Trophoblast cell (in vitro differentiated cells and primary cell): ENCODE data around the gene FHIT.
A peak's percentile ranks its signal among the peaks of the same experiment; 100 is the strongest.

Experiments
- DNase-seq, 2 donors: peaks; one replicate each; pipeline ENCODE4 v3.0.0-alpha.2; 2016
- H2AFZ ChIP-seq: 2 replicates; pipeline ENCODE4 v1.6.1; 2013; ENCODE audit warnings: low read length, moderate library complexity, mild to moderate bottlenecking; ENCODE audit not compliant: insufficient read depth, poor library complexity
- H2AK5ac ChIP-seq: 2 replicates; pipeline ENCODE4 v1.6.1; 2013; ENCODE audit warnings: mild to moderate bottlenecking, low read length
- H2BK120ac ChIP-seq: 2 replicates; pipeline ENCODE4 v1.6.1; 2013; ENCODE audit warnings: low read length, mild to moderate bottlenecking, moderate library complexity; ENCODE audit not compliant: insufficient read depth, poor library complexity
- H2BK12ac ChIP-seq: 2 replicates; pipeline ENCODE4 v1.6.1; 2013; ENCODE audit warnings: mild to moderate bottlenecking, low read length, moderate library complexity
- H2BK5ac ChIP-seq: 2 replicates; pipeline ENCODE4 v1.6.1; 2013; ENCODE audit warnings: low read length, low read depth, moderate library complexity, mild to moderate bottlenecking; ENCODE audit not compliant: poor library complexity
- H3K14ac ChIP-seq: 2 replicates; pipeline ENCODE4 v1.6.1; 2013; ENCODE audit warnings: mild to moderate bottlenecking, low read length
- H3K18ac ChIP-seq: 2 replicates; pipeline ENCODE4 v1.6.1; 2013; ENCODE audit warnings: mild to moderate bottlenecking, low read length
- H3K23ac ChIP-seq: 2 replicates; pipeline ENCODE4 v1.6.1; 2013; ENCODE audit warnings: low read length
- H3K27ac ChIP-seq: 2 replicates; pipeline ENCODE4 v1.5.1; 2013; ENCODE audit warnings: low read depth, mild to moderate bottlenecking, inconsistent platforms, low read length, moderate library complexity
- H3K27me3 ChIP-seq: 2 replicates; pipeline ENCODE4 v1.6.1; 2013; ENCODE audit warnings: inconsistent platforms, mild to moderate bottlenecking, low read length, moderate library complexity; ENCODE audit not compliant: insufficient read depth
- H3K36me3 ChIP-seq, 2 experiments: 1 replicate in 1 of 2; 2 replicates in 1 of 2; pipeline ENCODE4 v1.6.1; 2013; ENCODE audit warnings: low read length in 2 of 2, mild to moderate bottlenecking in 2 of 2, moderate library complexity in 1 of 2; ENCODE audit not compliant: insufficient read depth in 2 of 2, control insufficient read depth in 1 of 2
- H3K4ac ChIP-seq: 2 replicates; pipeline ENCODE4 v1.6.1; 2013; ENCODE audit warnings: low read depth, mild to moderate bottlenecking, low read length, moderate library complexity
- H3K4me1 ChIP-seq, 2 experiments: 1 replicate in 1 of 2; 2 replicates in 1 of 2; pipeline ENCODE4 v1.6.1; 2013; ENCODE audit warnings: low read length in 2 of 2, mild to moderate bottlenecking in 2 of 2, moderate library complexity in 1 of 2; ENCODE audit not compliant: insufficient read depth in 2 of 2, control insufficient read depth in 1 of 2
- H3K4me2 ChIP-seq: 2 replicates; pipeline ENCODE4 v1.6.1; 2013; ENCODE audit warnings: inconsistent platforms, mild to moderate bottlenecking, low read length, moderate library complexity
- H3K4me3 ChIP-seq: 2 replicates; pipeline ENCODE4 v1.5.1; 2013; ENCODE audit warnings: mild to moderate bottlenecking, low read depth, low read length, inconsistent platforms
- H3K79me1 ChIP-seq: one replicate; pipeline ENCODE4 v1.6.1; 2013; ENCODE audit warnings: low read length
- H3K79me2 ChIP-seq: 2 replicates; pipeline ENCODE4 v1.6.1; 2013; ENCODE audit warnings: low read length, mild to moderate bottlenecking; ENCODE audit not compliant: control insufficient read depth, insufficient read depth, poor library complexity
- H3K9ac ChIP-seq: 2 replicates; pipeline ENCODE4 v1.6.1; 2013; ENCODE audit warnings: mild to moderate bottlenecking, low read length
- H3K9me3 ChIP-seq: 2 replicates; pipeline ENCODE4 v1.6.1; 2013; ENCODE audit warnings: low read depth, mild to moderate bottlenecking, control low read depth, inconsistent platforms, low read length; ENCODE audit not compliant: insufficient read depth
- H4K12ac ChIP-seq: 2 replicates; pipeline ENCODE4 v1.6.1; 2013; ENCODE audit warnings: low read depth, mild to moderate bottlenecking, low read length, moderate library complexity
- H4K8ac ChIP-seq: 2 replicates; pipeline ENCODE4 v1.6.1; 2013; ENCODE audit warnings: low read depth, mild to moderate bottlenecking, low read length, moderate library complexity
- H4K91ac ChIP-seq: one replicate; pipeline ENCODE4 v1.6.1; 2013; ENCODE audit warnings: low read depth, mild to moderate bottlenecking, low read length, moderate library complexity
- WGBS: extraction: QIAGEN DNeasy Blood & Tissue Kit; methylation state at CpG from one replicate; pipeline ENCODE4 v1.1.7; 2013; ENCODE audit warnings: missing lambda C conversion rate; ENCODE audit not compliant: insufficient read length, insufficient coverage; ENCODE audit errors: extremely low coverage; 5-methylcytosine and 5-hydroxymethylcytosine counted together

Gene FHIT

DNA sequence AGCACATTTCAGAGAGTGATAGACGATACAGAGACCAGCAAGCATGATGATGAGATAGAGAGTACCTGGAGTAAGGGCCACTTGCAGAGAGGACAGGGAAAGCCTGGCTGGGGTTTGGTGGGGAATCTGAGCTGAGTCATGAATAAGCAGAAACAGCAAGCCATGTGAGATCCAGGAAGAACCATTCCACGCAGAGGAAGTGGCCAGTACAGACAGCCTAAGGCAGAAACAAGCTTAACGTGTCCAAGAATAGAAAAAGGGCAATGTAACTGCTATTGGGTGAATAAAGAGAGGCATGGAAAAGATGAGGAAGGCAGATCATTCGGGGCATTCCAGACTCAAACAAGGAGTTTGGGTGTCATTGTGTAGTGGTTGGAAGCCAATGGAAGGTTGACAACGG, 1385.2 kb downstream of the FHIT start:
- Histone ChIP-seq H4K8ac (no peak overlapping the region), H3K4me1 (no peaks in the 10 kb centered on the region), H3K4ac (no peak overlapping the region), H3K27ac (no peak overlapping the region), H3K23ac (no peak overlapping the region), H2BK120ac (no peak overlapping the region), H2AK5ac (no peak overlapping the region), H3K18ac (no peak overlapping the region), H3K36me3 (no peaks in the 10 kb centered on the region), H4K12ac (no peak overlapping the region), H3K79me1 (no peaks in the 10 kb centered on the region), H4K91ac (no peak overlapping the region), H3K27me3 (no peaks in the 10 kb centered on the region), H2BK12ac (no peak overlapping the region), H3K4me3 (no peak overlapping the region), H3K14ac (no peak overlapping the region), H3K4me2 (no peak overlapping the region), H2AFZ (no peak overlapping the region), H3K9me3 (no peaks in the 10 kb centered on the region), H3K9ac (no peak overlapping the region), H3K79me2 (no peaks in the 10 kb centered on the region), H2BK5ac (no peak overlapping the region)
- DNase-seq, result no peak
- WGBS, result no CpG with 5 or more reads among the region's 5 CpGs

- no peak overlapping the region for H4K12ac ChIP-seq
Measured at GRCh38 chr3:59865351-59865750, 1385.9 kb downstream of the FHIT start.

GRCh38 chr3:59862686-59863085, 1388.6 kb downstream of the FHIT start:
- peak; percentile 62 to 78 for DNase-seq
- no peak overlapping the region for H4K8ac ChIP-seq
- 100% methylated on average over 1 of the region's 6 CpGs for WGBS

More at GRCh38 chr3:59865351-59865750, 1385.9 kb downstream of the FHIT start:
- no CpG with 5 or more reads among the region's 4 CpGs for WGBS
- Histone ChIP-seq H3K27me3 (no peaks in the 10 kb centered on the region), H3K4me1 (no peaks in the 10 kb centered on the region), H3K79me1 (no peaks in the 10 kb centered on the region), H3K9ac (no peak overlapping the region), H3K9me3 (no peaks in the 10 kb centered on the region), H3K27ac (no peak overlapping the region), H4K8ac (no peak overlapping the region), H2AK5ac (no peak overlapping the region), H3K18ac (no peak overlapping the region), H3K23ac (no peak overlapping the region), H3K14ac (no peak overlapping the region), H3K4me3 (no peak overlapping the region), H3K4me2 (no peak overlapping the region), H2BK5ac (no peak overlapping the region), H3K36me3 (no peaks in the 10 kb centered on the region), H4K91ac (no peak overlapping the region), H3K79me2 (no peaks in the 10 kb centered on the region), H2BK12ac (no peak overlapping the region), H3K4ac (no peak overlapping the region), H2AFZ (no peak overlapping the region), H2BK120ac (no peak overlapping the region)
- no peak for DNase-seq

DNA sequence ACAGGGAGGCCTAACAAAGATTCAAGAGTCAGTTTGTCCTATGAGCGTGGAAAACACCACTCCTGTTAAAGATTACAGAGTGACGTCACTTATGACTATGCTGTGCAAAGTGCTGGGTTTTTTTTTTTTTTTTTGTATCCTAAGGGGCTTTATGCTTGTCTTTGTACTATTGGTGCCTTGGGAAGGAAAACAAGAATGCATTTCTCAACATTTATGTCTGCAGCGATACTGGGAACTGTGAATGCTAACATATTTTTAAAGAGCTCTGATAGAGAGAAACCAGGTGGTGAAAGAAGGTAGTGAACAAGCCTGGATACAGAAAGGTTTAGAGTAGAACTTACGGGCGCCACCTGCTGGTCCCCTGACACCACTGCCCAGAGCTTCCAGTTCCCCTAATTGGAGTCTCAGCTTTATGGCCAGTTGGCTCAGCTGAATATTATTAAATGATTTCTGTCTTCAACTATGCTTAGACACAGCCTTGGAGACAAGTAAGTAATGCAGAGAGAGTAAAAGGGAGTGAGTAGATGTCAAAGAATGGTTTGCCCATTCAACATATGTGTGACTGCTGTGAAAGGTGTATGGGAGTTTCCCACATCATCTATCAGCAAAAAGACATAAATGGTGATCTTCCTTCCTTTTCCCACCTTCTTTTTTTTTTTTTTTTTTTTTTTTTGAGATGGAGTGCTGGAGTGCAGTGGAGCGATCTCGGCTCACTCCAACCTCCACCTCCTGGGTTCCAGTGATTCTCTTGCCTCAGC, 1393.5 kb downstream of the FHIT start:
- peaks cover 2% of the 10 kb centered on the region for H3K9me3 ChIP-seq
- no peaks in the 10 kb centered on the region for H3K27me3 ChIP-seq
- no peak overlapping the region for H3K9ac ChIP-seq
- H3K79me1 ChIP-seq, result no peaks in the 10 kb centered on the region
- H3K4ac ChIP-seq, result no peak overlapping the region
- no peak overlapping the region for H3K23ac ChIP-seq
- H3K36me3 ChIP-seq, result no peaks in the 10 kb centered on the region
- H2BK12ac ChIP-seq, result no peak overlapping the region
- H3K14ac ChIP-seq, result no peak overlapping the region
- no CpG with 5 or more reads among the region's 7 CpGs for WGBS
- no peak overlapping the region for H3K4me2 ChIP-seq
- no peak overlapping the region for H4K8ac ChIP-seq
- H4K91ac ChIP-seq, result no peak overlapping the region
- no peak overlapping the region for H3K27ac ChIP-seq
- no peak overlapping the region for H4K12ac ChIP-seq
- no peak overlapping the region for H2BK5ac ChIP-seq
- H3K4me1 ChIP-seq, result no peaks in the 10 kb centered on the region
- no peak overlapping the region for H3K4me3 ChIP-seq
- peak; percentile 85 to 92 for DNase-seq
- H2AFZ ChIP-seq, result no peak overlapping the region
- no peaks in the 10 kb centered on the region for H3K79me2 ChIP-seq
- no peak overlapping the region for H2AK5ac ChIP-seq
- H2BK120ac ChIP-seq, result no peak overlapping the region
- H3K18ac ChIP-seq, result no peak overlapping the region

More at GRCh38 chr3:59862686-59863085, 1388.6 kb downstream of the FHIT start:
- Histone ChIP-seq H3K27me3 (no peaks in the 10 kb centered on the region), H4K91ac (no peak overlapping the region), H3K18ac (no peak overlapping the region), H3K9ac (no peak overlapping the region), H3K23ac (no peak overlapping the region), H3K9me3 (peaks cover 2% of the 10 kb centered on the region), H2BK5ac (no peak overlapping the region), H2AFZ (no peak overlapping the region), H2AK5ac (no peak overlapping the region), H3K14ac (no peak overlapping the region), H3K27ac (no peak overlapping the region), H3K4ac (no peak overlapping the region), H3K4me2 (no peak overlapping the region), H3K4me1 (no peaks in the 10 kb centered on the region), H3K79me1 (no peaks in the 10 kb centered on the region), H4K12ac (no peak overlapping the region), H3K36me3 (no peaks in the 10 kb centered on the region), H2BK12ac (no peak overlapping the region), H2BK120ac (no peak overlapping the region), H3K79me2 (no peaks in the 10 kb centered on the region), H3K4me3 (no peak overlapping the region)
